ENCODE data around the gene BMP5. TPM values are rescaled to one million over a fixed set of nuclear protein-coding genes. Genes with fewer than 3 reads are reported as not detected.

The BMP5 gene
- total RNA-seq, 3 donors from 2014 or later (not counting 1 experiment from before 2014, with no cell fraction given) = not detected

- Mint-ChIP-seq H3K36me3 (no peaks in the 10 kb centered on the region), H3K27me3 (ENCODE audit: low read depth in 2 of 2) (no peaks in the 10 kb centered on the region), H3K4me1 (no peaks in the 10 kb centered on the region), H3K27ac (no peak overlapping the region), H3K4me3 (no peak overlapping the region), H3K9me3 (peaks cover 11 to 13% of the 10 kb centered on the region in 2 donors)
- no peak overlapping the region for H3K27ac ChIP-seq (ENCODE audit: low read length)
- no peaks in the 10 kb centered on the region for H3K4me1 ChIP-seq (ENCODE audit: control insufficient read depth, insufficient read depth, low read length)
- H3K36me3 ChIP-seq (ENCODE audit: control insufficient read depth, insufficient read depth, low read length) = no peaks in the 10 kb centered on the region
- no peak overlapping the region for H3K4me3 ChIP-seq (ENCODE audit: low read length)
- no peaks in the 10 kb centered on the region for H3K9me3 ChIP-seq (ENCODE audit: control insufficient read depth, insufficient read depth, low read length)
- no CpG with 5 or more reads among the region's 2 CpGs for WGBS (ENCODE audit: insufficient coverage)
- DNase-seq = no peak
- TF ChIP-seq CTCF (IDR thresholded peaks at IDR 0.05) = no peak
- intact Hi-C loops (cut with micrococcal nuclease) = no loop called here
- no peak for ATAC-seq
- H3K27me3 ChIP-seq (ENCODE audit: control insufficient read depth, insufficient read depth, low read length) = no peaks in the 10 kb centered on the region
Observed at GRCh38 chr6:55705451-55706440, 169.6 kb downstream of the BMP5 start.

- 75% methylated on average over 1 of the region's 1 CpG for WGBS (ENCODE audit: insufficient coverage)
- no peaks in the 10 kb centered on the region for H3K27me3 ChIP-seq (ENCODE audit: control insufficient read depth, insufficient read depth, low read length)
- H3K27ac Mint-ChIP-seq = no peak overlapping the region
- peaks cover 14 to 17% of the 10 kb centered on the region in 2 donors for H3K9me3 Mint-ChIP-seq
- no peaks in the 10 kb centered on the region for H3K36me3 Mint-ChIP-seq
- no peaks in the 10 kb centered on the region for H3K4me1 Mint-ChIP-seq
- intact Hi-C loops (cut with micrococcal nuclease) = no loop called here
- H3K27me3 Mint-ChIP-seq (ENCODE audit: low read depth in 2 of 2) = no peaks in the 10 kb centered on the region
- no peak overlapping the region for H3K4me3 ChIP-seq (ENCODE audit: low read length)
- ATAC-seq (no peak), DNase-seq (no peak)
- no peak overlapping the region for H3K27ac ChIP-seq (ENCODE audit: low read length)
- H3K4me3 Mint-ChIP-seq = no peak overlapping the region
- no peak for TF ChIP-seq CTCF (IDR thresholded peaks at IDR 0.05)
- H3K9me3 ChIP-seq (ENCODE audit: control insufficient read depth, insufficient read depth, low read length) = no peaks in the 10 kb centered on the region
- H3K36me3 ChIP-seq (ENCODE audit: control insufficient read depth, insufficient read depth, low read length) = no peaks in the 10 kb centered on the region
- no peaks in the 10 kb centered on the region for H3K4me1 ChIP-seq (ENCODE audit: control insufficient read depth, insufficient read depth, low read length)
Observed at GRCh38 chr6:55704421-55704820, 171.0 kb downstream of the BMP5 start.
